CD14-positive monocyte (primary cell): Measurements from ENCODE around the gene KRTAP4-7. TPM values are rescaled to one million over a fixed set of nuclear protein-coding genes. Genes with fewer than 3 reads are reported as not detected.
"Not testable (repeated sequence)": the region's sequence is repeated elsewhere in the genome, so short reads cannot be mapped to it uniquely, and the experiment has no call there.

Source experiments
- DNase-seq, 3 donors: peaks; one replicate each; pipeline ENCODE4 v3.0.0-alpha.2; 2011 to 2022
- H2AFZ ChIP-seq: 2 replicates; pipeline ENCODE4 v1.6.0; 2012; ENCODE audit warnings: mild to moderate bottlenecking, low read depth, low read length, inconsistent platforms; ENCODE audit not compliant: insufficient read depth, poor library complexity, severe bottlenecking
- H3K27ac ChIP-seq, 2 donors: 1 replicate in 1 of 2; 2 replicates in 1 of 2; pipeline ENCODE4 v1.5.1; 2012 to 2013; ENCODE audit warnings: low read length in 2 of 2, control low read depth in 1 of 2, inconsistent platforms in 1 of 2, low read depth in 1 of 2, mild to moderate bottlenecking in 1 of 2
- H3K27me3 ChIP-seq, 2 donors: one replicate each; pipeline versions ENCODE4 v1.6.0 to v1.6.1; 2011 to 2013; ENCODE audit warnings: low read length in 2 of 2; ENCODE audit not compliant: control insufficient read depth in 2 of 2, insufficient read depth in 2 of 2
- H3K36me3 ChIP-seq, 2 donors: replicated peaks in 1 of 2; 1 replicate in 1 of 2; 2 replicates in 1 of 2; pipeline versions ENCODE4 v1.5.1 to v1.6.1; 2012 to 2013; ENCODE audit warnings: low read length in 2 of 2, control low read depth in 1 of 2, inconsistent platforms in 1 of 2, mild to moderate bottlenecking in 1 of 2; ENCODE audit not compliant: insufficient read depth in 2 of 2, control insufficient read depth in 1 of 2
- H3K4me1 ChIP-seq, 2 donors: 1 replicate in 1 of 2; 2 replicates in 1 of 2; pipeline versions ENCODE4 v1.5.1 to v1.6.1; 2012 to 2013; ENCODE audit warnings: low read length in 2 of 2, control low read depth in 1 of 2, inconsistent platforms in 1 of 2, mild to moderate bottlenecking in 1 of 2, moderate library complexity in 1 of 2; ENCODE audit not compliant: insufficient read depth in 2 of 2, control insufficient read depth in 1 of 2
- H3K4me2 ChIP-seq: replicated peaks from 2 replicates; pipeline ENCODE3; 2012; ENCODE audit warnings: low read length, moderate library complexity, mild to moderate bottlenecking; ENCODE audit not compliant: poor library complexity, severe bottlenecking; ENCODE audit errors: extremely low read depth
- H3K4me3 ChIP-seq, 3 experiments: fragments of 200-600 bp in 1 of 3; sonication (generic) in 1 of 3; replicated peaks in 1 of 3; 1 replicate in 2 of 3; 2 replicates in 1 of 3; pipeline ENCODE4 v1.5.1; 2011 to 2013; ENCODE audit warnings: low read length in 3 of 3, mild to moderate bottlenecking in 3 of 3, control low read depth in 2 of 3, low read depth in 2 of 3, inconsistent platforms in 1 of 3, moderate library complexity in 1 of 3
- H3K79me2 ChIP-seq: 2 replicates; pipeline ENCODE4 v1.6.0; 2012; ENCODE audit warnings: mild to moderate bottlenecking, control low read depth, inconsistent platforms, low read length, moderate library complexity; ENCODE audit not compliant: insufficient read depth
- H3K9ac ChIP-seq: 2 replicates; pipeline ENCODE4 v1.6.0; 2017; ENCODE audit warnings: low read length, mild to moderate bottlenecking; ENCODE audit not compliant: insufficient read depth, poor library complexity, severe bottlenecking
- H3K9me3 ChIP-seq, 2 donors: replicated peaks in 1 of 2; 1 replicate in 1 of 2; 2 replicates in 1 of 2; pipeline versions ENCODE4 v1.5.1 to v1.6.1; 2012 to 2013; ENCODE audit warnings: low read length in 2 of 2, control low read depth in 1 of 2; ENCODE audit not compliant: control insufficient read depth in 1 of 2, insufficient read depth in 1 of 2
- H4K20me1 ChIP-seq: 2 replicates; pipeline ENCODE4 v1.6.0; 2012; ENCODE audit warnings: mild to moderate bottlenecking, low read length, control low read depth, moderate library complexity; ENCODE audit not compliant: insufficient read depth
- H3K27ac Mint-ChIP-seq, 7 donors: one replicate each; pipeline ENCODE4 v1.8.0; 2020; ENCODE audit warnings: mild to moderate bottlenecking in 7 of 7, mixed read lengths in 7 of 7, moderate library complexity in 6 of 7, inconsistent platforms in 2 of 7
- H3K27me3 Mint-ChIP-seq, 3 donors: one replicate each; pipeline ENCODE4 v1.8.0; 2021 to 2022; ENCODE audit warnings: low read depth in 3 of 3, mild to moderate bottlenecking in 3 of 3, mixed read lengths in 3 of 3, moderate library complexity in 3 of 3, inconsistent platforms in 1 of 3
- H3K36me3 Mint-ChIP-seq, 2 donors: one replicate each; pipeline ENCODE4 v1.8.0; 2020; ENCODE audit warnings: mixed read lengths in 2 of 2, inconsistent platforms in 1 of 2, mild to moderate bottlenecking in 1 of 2
- H3K4me1 Mint-ChIP-seq: one replicate; pipeline ENCODE4 v1.8.0; 2020; ENCODE audit warnings: mild to moderate bottlenecking, mixed read lengths
- H3K4me3 Mint-ChIP-seq, 2 donors: one replicate each; pipeline ENCODE4 v1.8.0; 2020; ENCODE audit warnings: mild to moderate bottlenecking in 2 of 2, mixed read lengths in 2 of 2, moderate library complexity in 1 of 2
- H3K9me3 Mint-ChIP-seq, 7 donors: one replicate each; pipeline ENCODE4 v1.8.0; 2020 to 2022; ENCODE audit warnings: mixed read lengths in 7 of 7, mild to moderate bottlenecking in 6 of 7, moderate library complexity in 6 of 7, inconsistent platforms in 2 of 7
- CTCF ChIP-seq: fragments of 200-600 bp; IDR thresholded peaks from one replicate; pipeline ENCODE4 v1.8.0; 2022; ENCODE audit warnings: antibody characterized with exemption, mild to moderate bottlenecking
- WGBS: methylation state at CpG from one replicate; pipeline ENCODE4 v1.1.5; 2013; ENCODE audit warnings: missing lambda C conversion rate; ENCODE audit not compliant: insufficient coverage; 5-methylcytosine and 5-hydroxymethylcytosine counted together
- intact Hi-C, 2 donors: fragments of 100-400 bp; cut with micrococcal nuclease; formaldehyde crosslinking; loops; one replicate each; pipeline versions ENCODE4 v1.15.0 to v1.15.1; 2023
- polyA plus RNA-seq, 3 donors: library from polyadenylated mRNA; depleted of rRNA in 1 of 3; unstranded in 2 of 3; stranded (reverse) in 1 of 3; fragments of 300-500 nt in 2 of 3; fragments of >200 nt in 1 of 3; fragmentation: Illumina TruSeq in 2 of 3; gene quantifications; 1 replicate in 2 of 3; 2 replicates in 1 of 3; pipeline ENCODE4 v1.2.3, GENCODE V29; 2012 to 2021

Gene KRTAP4-7
- polyA plus RNA-seq, 3 donors = not detected

GRCh38 chr17:41055130-41055529, 28.8 kb upstream of the KRTAP4-7 start, which contains the start of gene KRTAP2-2:
Gene KRTAP2-2 (minus strand): TSS chr17:41055230. CDS start chr17:41055211, 19 bp downstream.
- DNase-seq, H3K9ac ChIP-seq, H3K4me1 ChIP-seq, H3K4me3 Mint-ChIP-seq, H3K4me1 Mint-ChIP-seq, intact Hi-C loops, H3K9me3 ChIP-seq, H3K36me3 ChIP-seq, H4K20me1 ChIP-seq, H3K4me3 ChIP-seq, H3K27ac ChIP-seq, H3K9me3 Mint-ChIP-seq, H2AFZ ChIP-seq, H3K79me2 ChIP-seq, H3K27ac Mint-ChIP-seq, H3K4me2 ChIP-seq, H3K36me3 Mint-ChIP-seq: not testable (repeated sequence)
- H3K27me3 Mint-ChIP-seq = peaks cover 9 to 21% (median 15%) of the 10 kb centered on the region in 3 donors
- H3K27me3 ChIP-seq = peaks cover 6 to 13% of the 10 kb centered on the region in 2 donors
- WGBS = no CpG with 5 or more reads among the region's 6 CpGs

GRCh38 chr17:41057547-41057946, 26.4 kb upstream of the KRTAP4-7 start:
- Histone ChIP-seq H3K9ac (no peak overlapping the region), H3K36me3 (no peaks in the 10 kb centered on the region), H3K9me3 (no peaks in the 10 kb centered on the region), H3K79me2 (no peaks in the 10 kb centered on the region), H3K4me2 (no peak overlapping the region), H3K27ac (no peak overlapping the region), H4K20me1 (no peaks in the 10 kb centered on the region), H3K4me1 (no peaks in the 10 kb centered on the region), H3K27me3 (peaks cover 16 to 26% of the 10 kb centered on the region in 2 donors), H3K4me3 (no peak overlapping the region), H2AFZ (no peak overlapping the region)
- no CpG with 5 or more reads among the region's 1 CpG for WGBS
- Mint-ChIP-seq H3K27me3 (peaks cover 13 to 31% (median 17%) of the 10 kb centered on the region in 3 donors), H3K27ac (no peak overlapping the region), H3K4me1 (no peaks in the 10 kb centered on the region), H3K9me3 (peaks cover 0 to 9% (median 2%) of the 10 kb centered on the region in 7 donors), H3K36me3 (peaks cover 0 to 2% of the 10 kb centered on the region in 2 donors), H3K4me3 (no peak overlapping the region)
- no peak for DNase-seq
- intact Hi-C loops = no loop called here
- no peak for TF ChIP-seq CTCF
